GM12875 (cell line): ENCODE data around the gene BMPR1B.

Source experiments
- H3K4me3 ChIP-seq: one replicate; pipeline ENCODE4 v1.5.1; 2011; ENCODE audit warnings: low read depth, low read length, control low read depth
- TF ChIP-seq, protein P1 (sequence below): IDR thresholded peaks from 2 replicates; pipeline ENCODE4 v1.5.1; 2011; ENCODE audit warnings: low read depth, mild to moderate bottlenecking, control low read depth, inconsistent platforms, low read length, moderate library complexity, borderline replicate concordance; ENCODE audit not compliant: insufficient read depth

The BMPR1B gene

DNA sequence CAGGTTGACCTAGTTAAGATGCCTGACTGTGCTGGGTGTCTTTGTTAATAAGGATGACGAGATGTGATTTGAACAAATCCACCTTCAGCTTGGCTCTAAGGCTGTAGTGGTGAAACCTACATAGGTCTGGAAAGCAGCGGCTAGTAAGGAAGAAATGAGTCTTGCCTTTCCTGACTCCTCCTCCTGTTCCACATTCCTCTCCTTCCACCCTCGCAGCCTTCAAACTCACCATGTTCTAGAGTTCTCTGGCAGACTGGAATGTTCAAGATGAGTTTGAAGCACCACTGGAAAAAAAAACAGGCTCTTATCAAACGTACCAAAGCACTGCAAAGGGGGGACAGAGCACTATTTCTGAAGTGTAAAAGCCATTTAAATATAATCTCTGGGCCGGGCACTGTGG, 395.4 kb downstream of the BMPR1B start:
- no peak overlapping the region for H3K4me3 ChIP-seq
- TF ChIP-seq, protein P1, sequence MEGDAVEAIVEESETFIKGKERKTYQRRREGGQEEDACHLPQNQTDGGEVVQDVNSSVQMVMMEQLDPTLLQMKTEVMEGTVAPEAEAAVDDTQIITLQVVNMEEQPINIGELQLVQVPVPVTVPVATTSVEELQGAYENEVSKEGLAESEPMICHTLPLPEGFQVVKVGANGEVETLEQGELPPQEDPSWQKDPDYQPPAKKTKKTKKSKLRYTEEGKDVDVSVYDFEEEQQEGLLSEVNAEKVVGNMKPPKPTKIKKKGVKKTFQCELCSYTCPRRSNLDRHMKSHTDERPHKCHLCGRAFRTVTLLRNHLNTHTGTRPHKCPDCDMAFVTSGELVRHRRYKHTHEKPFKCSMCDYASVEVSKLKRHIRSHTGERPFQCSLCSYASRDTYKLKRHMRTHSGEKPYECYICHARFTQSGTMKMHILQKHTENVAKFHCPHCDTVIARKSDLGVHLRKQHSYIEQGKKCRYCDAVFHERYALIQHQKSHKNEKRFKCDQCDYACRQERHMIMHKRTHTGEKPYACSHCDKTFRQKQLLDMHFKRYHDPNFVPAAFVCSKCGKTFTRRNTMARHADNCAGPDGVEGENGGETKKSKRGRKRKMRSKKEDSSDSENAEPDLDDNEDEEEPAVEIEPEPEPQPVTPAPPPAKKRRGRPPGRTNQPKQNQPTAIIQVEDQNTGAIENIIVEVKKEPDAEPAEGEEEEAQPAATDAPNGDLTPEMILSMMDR = no peak

DNA sequence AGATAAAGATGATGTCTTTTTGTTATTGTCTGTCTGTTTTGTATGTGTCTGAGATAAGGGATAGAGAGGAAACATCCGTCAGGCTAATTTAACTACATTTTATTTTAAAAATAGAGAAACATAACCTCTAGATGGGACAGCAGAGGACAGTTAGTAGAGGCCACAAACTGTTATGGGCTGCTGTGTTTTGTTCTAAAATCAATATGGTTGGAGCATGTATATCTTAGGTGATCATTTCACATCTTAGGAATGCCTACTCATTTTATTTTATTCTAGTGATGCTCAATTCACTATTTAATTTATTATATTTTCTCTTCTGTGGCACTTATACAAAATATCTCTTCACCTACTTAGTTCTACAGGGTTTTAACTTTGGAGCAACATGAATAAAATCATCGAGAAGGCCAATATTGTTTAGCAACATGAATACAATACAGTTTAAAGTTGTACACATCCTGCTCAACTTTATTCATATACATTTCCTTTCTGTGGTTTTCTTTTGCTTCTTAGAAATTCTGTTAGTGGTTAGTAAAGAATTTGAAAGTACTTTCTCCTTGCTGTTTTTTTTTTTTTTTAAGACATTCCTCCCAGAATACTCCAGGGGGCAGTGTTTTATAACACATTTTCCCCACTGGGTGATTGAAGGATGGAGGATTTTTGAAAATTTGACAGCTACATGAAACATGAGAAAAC, 398.1 kb downstream of the BMPR1B start:
- TF ChIP-seq, protein P1 = peak; percentile 42; the same call in 1 of the 2 replicates
- H3K4me3 ChIP-seq = no peak overlapping the region

DNA sequence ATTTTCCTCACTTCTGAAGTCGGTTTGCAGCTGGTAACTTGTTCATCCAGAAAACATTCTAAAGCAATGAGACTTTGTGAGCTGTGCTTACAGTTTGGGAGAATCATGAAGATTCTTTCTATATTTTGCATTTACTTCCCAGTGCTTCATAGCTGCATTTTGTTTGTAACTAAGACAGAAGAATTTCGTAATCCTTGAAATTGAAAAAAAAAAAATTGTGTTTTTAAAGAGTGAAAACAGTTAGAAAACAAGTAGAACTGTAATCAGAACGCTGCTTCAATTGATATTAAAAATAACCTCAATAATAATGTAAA, 398.7 kb downstream of the BMPR1B start:
- H3K4me3 ChIP-seq = no peak overlapping the region
- TF ChIP-seq, protein P1 = no peak

DNA sequence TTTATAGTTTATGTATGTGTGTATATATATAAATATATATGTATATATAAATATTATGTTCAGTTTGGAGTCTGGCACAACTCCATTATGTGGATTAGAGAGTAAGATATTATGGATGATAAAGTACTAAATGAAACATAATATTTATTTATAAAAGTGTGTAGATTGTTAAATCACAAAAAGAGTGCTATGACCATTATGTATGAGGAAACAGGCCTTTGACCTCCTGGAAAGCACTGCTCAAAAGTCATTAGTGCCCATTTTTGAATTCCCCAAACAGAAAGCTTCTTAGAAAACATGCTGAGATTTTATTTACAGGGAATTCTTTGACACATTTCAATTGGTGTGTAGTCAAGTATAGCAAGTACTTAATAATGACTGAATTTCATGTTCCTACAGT, 399.8 kb downstream of the BMPR1B start:
- H3K4me3 ChIP-seq = no peak overlapping the region
- TF ChIP-seq, protein P1 = no peak

DNA sequence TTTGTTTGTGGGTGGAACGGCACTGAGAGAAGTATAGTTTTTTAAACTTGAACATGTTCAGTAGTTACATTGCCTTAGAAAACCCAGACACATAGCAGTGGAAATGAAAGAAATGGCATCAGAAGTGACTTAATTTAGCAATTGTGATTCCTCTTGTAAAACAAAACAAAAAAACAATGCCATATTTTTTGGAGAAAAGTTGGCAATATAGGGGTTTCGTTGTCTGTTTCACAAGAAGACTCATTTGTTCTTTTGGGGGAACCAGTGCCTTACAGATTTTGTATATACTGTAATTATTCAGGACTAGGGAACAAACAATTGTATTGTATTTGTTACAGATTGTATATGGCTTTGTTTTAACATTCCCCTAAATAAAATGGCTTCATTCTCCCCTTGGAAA, 400.3 kb downstream of the BMPR1B start:
- TF ChIP-seq, protein P1 = no peak
- H3K4me3 ChIP-seq = no peak overlapping the region

DNA sequence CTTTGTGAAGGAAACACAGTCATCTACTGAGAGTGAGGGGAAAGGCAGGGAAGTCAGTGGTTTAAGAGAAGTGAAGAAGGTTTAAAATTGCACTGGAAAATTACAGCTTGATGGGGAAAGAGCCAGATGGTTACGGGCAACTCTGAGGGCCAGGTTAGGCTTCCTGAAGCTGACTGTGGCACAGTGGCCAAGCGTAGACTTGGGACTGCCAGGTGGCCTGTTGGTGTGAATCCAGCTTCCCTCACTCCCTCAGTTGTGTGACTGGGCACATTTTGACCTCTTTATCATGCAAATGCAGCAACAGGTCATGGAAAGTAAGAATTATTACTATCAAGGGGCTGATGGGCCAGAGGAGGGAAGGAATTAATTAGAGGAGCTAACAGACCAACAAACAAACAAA, 400.9 kb downstream of the BMPR1B start:
- H3K4me3 ChIP-seq = no peak overlapping the region
- TF ChIP-seq, protein P1 = no peak

DNA sequence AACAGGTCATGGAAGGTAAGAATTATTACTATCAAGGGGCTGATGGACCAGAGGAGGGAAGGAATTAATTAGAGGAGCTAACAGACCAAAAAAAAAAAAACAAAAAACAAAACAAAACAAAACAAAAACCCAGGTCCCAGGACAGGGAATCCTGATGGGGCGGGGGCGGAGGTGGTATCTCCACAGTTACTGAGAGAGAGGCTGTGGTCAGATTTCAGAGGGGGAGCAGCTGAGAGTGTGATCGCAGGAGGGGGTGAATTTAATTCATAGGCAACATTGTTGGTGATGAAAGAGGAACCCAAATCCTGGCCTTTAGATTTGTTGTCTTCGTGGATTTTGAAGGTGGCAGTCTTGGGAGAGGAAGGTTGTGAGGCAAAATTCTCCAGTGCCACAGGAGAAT, 401.6 kb downstream of the BMPR1B start:
- TF ChIP-seq, protein P1 = no peak
- no peak overlapping the region for H3K4me3 ChIP-seq
